SIG-M5 treated with dmso at 0.1 percent for 504 hours (cell line): Measurements from ENCODE around the gene MED16.
"Not testable (repeated sequence)": the region's sequence is repeated elsewhere in the genome, so short reads cannot be mapped to it uniquely, and the experiment has no call there.

Experiments
- DNase-seq: peaks from one replicate; lab custom pipeline; 2025; ENCODE audit not compliant: unreplicated experiment; lab: John Stamatoyannopoulos, UW

MED16 gene

DNA sequence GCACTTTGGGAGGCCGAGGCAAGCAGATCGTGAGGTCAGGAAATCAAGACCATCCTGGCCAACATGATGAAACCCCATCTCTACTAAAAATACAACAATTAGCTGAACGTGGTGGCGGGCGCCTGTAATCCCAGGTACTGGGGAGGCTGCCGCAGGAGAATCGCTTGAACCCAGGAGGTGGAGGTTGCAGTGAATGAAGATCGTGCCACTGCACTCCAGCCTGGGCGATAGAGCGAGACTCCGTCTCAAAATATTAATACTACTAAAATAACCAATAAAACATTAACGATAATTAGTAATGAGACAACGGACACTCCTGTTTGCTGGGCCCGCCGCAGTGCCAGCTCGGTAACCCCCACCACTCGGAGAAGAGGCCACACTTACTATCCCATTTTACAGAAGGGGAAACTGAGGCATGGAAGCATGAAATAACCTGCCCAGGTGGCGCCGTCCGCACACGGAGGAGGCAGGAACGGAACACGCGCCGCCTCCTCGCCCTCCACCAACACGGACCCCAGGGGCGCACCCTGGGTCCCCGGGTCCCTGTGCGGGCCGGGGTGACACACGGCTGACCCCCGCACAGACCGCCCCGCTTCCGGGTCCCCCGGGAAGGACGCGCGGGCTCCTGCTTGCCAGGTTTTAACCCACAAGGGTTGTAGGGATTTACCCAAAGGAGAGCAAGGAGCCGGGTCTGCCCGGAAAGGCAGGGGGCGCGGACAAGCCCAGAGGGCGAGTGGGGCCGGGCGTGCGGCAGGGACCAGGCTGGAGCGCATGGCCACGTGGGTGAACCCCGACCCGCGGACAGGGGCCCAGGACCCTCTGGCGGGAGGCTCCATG is 18.4 kb upstream of the MED16 start:
- no peak for DNase-seq

DNA sequence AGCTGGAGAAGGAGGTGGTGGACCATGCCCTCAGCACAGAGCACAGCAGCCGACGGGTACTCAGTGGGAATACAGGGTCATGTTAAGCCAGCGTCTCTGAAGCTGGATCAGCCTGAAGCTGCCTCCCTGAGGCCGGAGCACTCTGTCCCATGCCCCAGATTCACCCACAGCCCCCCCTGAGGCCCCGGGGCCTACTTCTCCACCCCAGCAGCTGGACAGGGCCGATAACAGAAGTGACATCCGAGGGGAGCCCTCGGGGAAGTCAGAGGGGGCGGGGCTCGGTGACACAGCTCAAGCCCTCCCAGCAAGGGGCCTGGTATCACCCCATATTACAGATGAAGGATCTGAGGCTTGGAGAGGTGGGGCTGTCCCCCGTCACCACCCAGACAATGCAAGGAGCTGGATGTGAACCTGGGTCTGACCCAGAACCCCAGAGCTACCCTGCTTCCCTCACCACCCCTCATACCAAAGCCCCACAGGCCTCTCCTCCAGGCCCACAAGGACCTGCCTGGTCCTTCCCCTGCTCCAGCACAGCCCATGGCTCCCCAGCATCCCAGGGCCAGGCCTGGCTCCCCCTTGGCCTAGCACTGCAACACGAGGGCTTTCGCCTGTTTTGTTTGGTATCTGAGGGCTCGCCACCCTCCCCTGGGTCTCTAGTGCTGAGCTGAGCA is 14.3 kb upstream of the MED16 start:
- no peak for DNase-seq

DNA sequence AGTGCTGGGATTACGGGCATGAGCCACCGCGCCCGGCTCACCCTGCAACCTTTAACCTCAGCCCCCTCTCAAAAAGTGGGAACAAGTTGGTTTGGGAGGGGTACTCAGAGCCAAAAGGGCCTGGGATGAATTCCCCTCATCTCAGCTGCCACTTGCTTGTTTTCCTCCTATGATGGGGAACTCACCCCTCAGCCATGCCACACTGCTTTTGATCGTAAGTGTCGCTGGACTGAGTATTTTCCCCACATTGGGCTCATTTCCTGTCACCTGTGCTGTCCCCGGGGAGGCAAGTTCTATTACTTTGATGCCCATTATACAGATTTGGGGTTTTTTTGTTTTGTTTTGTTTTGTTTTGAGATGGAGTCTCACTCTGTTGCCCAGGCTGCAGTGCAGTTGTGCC is 13.5 kb upstream of the MED16 start:
- no peak for DNase-seq

DNA sequence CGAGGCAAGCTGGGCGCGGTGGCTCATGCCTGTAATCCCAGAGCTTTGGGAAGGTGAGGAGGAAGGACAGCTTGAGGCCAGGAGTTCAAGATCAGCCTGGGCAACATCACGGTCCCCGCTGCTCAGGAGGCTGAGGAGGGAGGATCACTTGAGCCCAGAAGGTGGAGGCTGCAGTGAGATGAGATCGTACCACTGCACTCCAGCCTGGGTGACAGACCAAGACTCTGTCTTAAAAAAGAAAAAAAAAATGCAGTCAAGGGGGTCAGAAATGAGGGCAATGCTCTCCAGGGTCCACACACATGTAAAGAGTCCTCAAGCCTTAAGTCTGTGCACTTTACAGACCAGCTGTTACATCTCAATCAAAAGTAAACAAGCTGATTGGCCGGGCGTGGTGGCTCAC is 11.6 kb upstream of the MED16 start:
- no peak for DNase-seq

DNA sequence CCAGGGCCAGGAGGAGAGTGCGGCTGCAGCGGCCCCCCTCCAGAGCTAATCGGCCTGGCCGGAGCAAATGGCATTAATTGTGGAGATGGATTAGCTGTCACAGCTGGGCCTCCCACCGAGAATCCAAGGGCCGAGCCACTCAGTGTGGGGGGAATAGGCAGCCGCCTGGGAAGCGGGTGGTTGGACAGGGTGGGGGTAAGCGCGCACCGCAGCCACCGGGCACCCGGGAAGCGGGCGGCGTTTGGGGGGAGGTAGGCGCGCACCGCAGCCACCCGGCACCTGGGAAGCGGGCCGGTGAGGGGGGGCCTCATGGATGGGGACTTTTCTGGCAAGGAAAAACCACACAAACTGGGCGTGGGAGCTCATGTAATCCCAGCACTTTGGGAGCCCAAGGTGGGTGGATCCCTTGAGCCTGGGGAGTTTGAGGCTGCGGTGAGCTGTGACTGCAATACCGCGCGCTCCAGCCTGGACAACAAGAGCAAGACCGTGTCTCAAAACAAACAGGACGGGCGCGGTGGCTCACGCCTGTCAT is 10.3 kb upstream of the MED16 start:
- no peak for DNase-seq

DNA sequence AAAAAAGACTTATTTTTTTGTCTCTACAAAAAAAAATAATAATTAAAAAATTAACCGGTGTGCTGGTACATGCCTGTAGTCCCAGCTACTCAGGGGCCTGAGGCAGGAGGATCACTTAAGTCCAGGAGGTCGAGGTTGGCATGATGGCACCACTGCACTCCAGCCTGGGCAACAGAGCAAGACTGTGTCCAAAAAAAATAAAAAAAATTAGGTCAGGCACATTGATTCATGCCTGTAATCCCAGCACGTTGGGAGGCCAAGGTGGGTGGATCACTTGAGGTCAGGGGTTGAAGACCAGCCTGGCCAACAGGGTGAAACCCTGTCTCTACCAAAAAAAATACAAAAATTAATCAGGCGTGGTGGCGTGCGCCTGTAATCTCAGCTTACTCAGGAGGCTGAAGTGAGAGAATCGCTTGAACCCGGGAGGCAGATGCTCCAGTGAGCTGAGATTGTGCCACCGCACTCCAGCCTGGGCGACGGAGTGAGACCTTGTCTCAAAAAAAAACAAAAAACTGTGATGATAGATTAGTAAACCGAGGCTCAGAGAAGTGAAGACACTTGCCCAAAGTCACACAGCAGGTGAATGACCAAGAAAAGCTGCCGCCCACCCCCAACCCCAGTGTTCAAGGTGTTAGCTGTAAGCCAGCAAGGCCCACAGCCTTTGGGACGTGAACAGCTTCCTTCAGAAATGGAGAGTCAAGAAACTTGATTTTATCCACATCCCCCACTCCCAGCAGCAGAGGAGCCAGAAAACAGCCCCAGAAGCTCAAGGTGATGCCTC is 9.6 kb upstream of the MED16 start:
- no peak for DNase-seq

DNA sequence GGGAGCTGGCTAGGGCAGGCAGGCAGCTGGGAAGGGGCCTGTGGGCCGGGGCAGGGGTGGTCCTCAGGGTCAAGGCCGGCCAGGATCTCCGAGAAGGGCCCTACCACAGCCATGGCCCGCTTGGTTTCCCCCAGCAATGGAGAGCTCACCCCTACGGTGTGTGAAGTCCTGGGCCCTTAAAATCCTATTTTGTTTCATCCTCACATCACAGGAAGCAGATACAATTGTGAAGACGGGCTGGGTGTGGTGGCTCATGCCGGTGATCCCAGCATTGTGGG is 9.0 kb upstream of the MED16 start:
- no peak for DNase-seq

DNA sequence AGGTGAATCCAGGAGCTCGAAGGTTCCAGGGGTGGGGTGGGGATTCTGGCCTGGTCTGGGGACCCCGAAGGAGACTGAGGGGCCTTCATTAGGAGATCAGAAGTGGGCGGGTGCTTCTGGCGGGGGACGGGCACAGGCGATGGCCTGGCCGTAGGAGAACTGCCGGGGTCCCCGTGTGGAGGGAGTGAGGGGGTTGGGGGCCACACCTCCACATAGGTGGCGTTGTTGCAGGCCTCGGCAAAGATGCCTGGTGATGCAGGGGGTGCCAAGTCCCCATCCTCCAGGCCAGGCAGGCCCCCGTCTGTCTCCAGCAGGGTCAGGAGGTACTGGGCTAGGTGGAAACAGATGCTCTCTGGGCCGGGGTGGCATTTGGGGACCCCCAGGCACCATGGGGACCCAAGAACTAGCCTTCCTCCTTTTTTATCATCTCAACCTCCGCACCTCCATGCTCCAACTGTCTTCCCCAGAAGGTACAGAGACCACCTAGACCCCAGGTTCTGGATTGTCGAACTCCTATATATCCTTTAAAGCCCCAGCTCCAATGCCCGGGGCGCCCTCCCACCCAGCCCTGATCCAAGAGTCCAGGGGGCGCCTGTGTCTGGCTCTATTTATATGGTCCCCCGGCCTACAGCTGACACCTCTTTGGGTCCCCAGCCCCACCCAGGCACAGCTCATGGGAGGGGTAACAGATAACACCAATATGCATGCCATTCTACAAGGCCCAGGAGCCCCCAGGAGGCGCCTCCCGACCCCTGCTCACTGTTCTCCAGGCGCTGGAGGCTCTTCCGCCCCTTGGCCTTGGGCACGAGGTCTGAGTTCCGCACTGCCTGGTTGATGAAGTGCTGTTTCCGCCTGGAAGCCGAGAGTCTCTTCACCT is 8.5 kb upstream of the MED16 start:
- DNase-seq = no peak

DNA sequence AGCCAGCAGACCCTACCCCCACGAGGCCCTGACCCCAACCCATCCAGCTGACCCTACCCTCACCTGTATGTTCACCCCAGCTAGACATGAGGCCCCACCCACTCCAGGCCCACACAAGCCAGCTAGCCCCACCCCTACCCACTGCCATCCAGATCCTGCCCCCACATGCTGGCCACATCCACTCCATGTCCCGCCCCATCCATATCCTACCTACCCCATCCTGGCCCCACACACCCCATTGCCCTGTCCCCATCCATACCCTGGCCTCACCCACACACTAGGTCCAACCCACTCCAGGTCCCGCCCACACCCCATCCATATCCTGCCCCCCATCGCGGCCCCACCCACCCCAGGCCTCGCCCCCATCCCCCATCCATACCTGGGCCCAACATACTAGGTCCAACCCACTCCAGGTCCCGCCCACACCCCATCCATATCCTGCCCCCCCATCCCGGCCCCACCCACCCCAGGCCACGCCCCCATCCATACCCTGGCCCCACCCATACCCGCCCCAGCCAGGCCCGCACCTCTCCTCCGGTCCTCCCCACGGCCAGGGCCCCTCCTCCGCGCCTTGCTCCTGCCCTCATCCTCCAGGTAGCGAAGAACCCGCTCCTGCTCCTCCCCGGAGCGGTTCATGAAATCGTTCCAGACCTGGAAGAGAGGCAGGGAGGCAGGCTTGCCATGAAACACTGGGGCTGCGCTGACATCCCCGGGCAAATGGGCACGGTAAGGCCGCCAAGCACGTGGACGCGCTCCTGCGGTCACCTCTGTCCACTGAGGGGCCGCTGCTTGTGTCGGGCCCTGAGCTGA is 7.5 kb upstream of the MED16 start:
- no peak for DNase-seq

DNA sequence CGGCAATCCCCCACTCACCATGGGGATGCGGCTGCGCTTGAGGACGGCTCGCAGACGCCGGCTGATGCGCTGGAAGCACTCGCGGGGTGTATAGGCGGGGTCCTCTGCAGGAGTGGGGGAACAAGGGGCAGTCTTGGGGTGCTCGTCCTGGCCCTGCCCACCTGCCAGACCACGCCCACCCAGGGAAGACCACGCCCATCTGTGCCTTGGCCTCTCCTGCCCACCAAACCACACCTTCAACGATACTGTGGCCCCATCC is 7.0 kb upstream of the MED16 start:
- DNase-seq = no peak

DNA sequence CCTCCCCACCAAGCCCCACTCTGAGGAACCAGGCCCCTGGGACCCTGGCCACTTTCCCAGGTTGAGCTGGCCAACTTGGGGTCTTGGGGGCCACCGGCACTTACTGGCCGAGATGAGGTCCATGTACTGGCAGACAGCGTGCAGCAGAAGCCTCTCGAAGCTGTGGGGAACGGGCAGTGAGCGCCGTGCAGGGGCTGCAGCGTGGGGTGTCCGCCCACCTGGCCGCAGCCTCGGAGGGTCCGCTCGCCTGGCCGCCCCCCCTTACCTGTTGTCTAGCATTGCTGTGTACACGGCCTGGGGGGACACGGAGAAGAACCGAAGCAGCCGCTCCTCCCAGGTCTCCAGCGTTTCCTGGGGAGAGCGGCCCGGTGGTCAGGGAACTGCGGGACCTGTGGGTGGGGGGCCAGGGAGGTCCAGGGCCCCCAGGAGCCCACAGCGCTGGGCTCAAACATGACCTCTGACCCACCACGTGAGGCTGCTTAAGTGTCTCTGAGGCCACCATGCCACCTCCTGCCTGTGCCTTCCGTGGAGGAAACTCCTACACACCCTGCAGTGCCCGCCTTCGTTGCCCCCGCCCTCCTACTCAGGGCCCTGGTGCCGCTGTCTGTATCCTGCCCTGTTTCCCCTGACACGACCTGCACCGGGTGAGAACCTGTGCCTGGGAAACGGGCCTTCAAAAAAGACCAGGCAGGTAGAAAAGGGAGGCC is 6.5 kb upstream of the MED16 start:
- no peak for DNase-seq

DNA sequence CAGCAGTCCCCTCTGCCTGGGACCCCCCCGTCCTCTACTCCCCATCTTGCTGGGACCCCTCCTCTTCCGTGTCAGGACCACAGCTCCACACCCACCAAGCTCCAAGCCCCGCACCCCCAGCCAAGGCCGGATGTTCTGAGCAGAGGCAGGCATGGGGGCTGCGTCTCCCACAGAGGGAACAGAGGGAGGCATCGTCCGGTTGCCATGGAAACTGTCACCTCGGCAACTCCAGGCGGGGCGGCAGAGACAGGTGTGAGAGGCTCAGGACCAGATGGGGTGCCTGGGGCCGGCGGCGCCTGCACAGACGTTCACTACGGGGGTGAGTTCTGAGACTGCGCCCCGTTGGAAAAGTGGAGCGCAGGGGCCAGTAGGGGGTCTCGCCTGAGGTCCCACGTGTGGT is 5.7 kb upstream of the MED16 start:
- no peak for DNase-seq

DNA sequence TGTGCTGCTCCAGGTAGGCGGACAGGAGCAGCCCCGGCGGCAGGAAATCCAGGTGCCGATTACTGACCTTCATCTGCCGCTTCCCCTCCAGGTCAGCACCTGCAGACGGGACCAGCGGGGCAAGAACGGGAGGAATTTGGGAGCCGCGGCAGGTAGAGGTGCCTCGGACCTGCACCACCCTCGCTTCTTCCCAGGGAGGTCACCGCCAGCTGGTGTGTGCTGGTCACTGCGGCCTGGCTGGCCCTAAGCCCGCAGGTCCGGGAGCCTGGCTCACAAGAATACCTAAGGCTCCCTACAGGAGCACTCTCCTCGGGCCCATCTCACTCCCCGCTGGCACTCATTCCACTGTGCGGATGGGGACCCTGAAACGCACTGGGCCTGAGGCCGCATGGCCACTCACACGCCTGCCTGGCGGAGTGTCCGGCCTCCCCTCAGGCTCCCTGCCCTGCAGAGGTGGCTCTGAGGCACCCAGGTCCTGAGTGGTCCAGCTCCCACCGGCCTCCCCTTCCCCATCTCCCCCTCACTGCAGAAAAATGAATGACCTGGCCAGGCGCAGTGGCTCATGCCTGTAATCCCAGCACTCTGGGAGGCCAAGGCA is 4.6 kb upstream of the MED16 start:
- DNase-seq = no peak

DNA sequence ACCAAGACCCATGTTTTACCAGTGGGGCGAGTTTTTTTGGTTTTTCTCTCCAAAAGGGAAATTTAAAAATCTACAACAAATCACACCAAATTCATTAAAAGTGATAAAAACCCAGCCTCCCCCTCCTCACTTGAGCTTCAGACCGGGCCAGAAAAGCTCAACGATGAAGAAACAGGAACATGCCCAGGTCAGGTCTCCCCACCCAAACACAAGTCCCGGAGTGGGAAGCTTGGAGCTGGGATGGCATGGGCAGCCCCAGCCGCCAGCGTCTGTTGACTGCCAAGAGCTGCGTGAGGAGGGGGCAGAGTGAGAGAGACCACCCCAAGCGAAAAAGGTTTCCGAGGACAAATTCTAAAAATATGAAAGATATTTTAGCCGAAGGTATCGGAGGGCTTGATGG is 4.0 kb upstream of the MED16 start:
- DNase-seq = no peak

DNA sequence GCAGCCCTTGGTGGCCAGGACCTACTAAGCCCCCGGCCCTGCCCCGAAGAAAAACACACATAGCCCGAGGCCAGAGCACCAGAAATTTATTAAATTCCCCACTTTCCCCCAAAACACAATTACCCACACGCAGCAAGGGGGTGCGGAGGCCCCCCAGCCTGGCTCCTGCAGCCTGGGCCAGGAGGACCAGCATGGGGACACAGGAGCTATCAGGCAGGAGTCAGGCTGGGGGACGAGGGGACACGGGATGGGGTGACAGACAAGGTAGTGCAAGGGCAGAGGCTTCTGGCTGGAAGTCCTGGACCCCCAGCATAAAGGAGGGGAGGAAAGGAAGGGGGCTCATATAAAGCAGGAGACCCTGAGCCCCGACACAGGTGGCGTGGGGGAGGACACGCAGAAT is 3.4 kb upstream of the MED16 start:
- no peak for DNase-seq

DNA sequence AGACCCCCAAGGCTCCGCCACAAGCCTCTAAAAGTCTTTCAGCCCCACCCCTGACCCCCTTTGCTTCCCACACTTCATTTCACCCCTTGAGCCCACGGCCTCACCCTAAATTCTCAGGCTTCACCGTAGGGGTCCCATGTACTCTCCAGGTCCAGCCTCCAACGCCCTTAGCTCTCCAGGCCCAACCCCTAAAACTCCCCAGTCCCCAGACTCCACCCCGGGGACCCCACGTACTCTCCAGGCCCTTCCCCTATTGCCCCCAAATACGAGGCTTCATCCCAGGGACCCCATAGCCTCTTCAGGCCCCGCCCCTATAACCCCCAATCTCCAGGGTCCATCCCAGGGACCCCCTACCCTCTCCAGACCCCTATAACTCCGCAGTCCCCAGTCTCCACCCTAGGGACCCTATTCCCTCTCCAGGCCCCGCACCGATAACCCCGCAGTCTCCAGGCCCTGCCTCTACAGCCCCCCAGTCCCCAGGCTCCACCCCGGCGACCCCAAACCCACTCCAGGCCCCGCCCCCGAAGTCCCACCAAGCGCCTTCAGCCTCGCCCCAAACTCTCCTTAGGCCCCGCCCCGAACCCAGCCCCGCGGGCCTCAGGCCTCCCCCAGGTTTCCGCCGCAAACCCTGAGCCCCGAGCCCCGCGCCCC is 619 bp downstream of the MED16 start:
- DNase-seq = no peak

DNA sequence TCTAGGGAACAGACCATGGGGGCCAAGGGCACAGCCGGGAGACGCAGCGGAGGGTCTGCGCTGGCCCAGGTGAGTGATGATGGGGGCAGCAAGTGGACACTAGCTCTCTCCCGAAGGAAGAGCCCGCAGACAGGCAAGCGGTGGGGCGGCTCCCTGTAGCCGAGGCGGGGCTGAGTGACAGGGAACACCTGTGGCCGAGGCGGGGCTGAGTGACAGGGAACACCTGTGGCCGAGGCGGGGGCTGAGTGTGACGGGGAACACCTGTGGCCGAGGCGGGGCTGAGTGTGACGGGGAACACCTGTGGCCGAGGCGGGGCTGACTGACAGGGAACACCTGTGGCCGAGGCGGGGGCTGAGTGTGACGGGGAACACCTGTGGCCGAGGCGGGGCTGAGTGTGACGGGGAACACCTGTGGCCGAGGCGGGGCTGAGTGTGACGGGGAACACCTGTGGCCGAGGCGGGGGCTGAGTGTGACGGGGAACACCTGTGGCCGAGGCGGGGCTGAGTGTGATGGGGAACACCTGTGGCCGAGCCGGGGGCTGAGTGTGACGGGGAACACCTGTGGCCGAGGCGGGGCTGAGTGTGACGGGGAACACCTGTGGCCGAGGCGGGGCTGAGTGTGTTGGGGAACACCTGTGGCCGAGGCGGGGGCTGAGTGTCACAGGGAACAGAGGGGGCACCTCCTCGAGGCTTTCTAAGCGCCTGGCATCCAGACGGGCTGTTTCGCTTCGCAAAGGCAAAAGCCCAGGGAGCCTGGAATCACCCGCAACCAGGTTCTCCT is 1.4 kb downstream of the MED16 start:
- DNase-seq = not testable (repeated sequence)

DNA sequence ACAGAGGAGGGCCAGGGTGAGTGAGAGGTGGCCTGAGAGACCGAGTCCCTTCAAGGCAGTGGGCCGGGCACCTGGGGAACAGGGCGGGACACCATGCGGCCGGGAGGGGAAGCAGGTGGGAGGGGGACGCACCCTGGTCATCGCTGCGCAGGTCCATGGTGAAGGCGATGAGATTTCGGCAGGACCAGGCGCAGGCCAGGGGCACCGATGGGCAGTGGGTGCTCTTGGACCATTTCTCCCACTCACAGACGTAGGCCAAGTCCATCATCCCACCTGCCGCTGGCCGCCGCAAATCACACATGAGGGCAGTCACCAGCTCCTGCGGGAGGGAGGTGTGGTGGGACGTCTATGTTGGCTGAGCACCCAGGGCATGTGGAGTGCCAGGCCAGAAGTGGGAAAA is 2.2 kb downstream of the MED16 start:
- DNase-seq = no peak
